Measurements from ENCODE around the gene B4GALNT3. TPM values are rescaled to one million over a fixed set of nuclear protein-coding genes. Genes with fewer than 3 reads are reported as not detected.

The B4GALNT3 gene
- total and polyA plus RNA-seq, 2 experiments from 2014 or later = 2.8 to 15.8 TPM

- TF ChIP-seq, protein P1, sequence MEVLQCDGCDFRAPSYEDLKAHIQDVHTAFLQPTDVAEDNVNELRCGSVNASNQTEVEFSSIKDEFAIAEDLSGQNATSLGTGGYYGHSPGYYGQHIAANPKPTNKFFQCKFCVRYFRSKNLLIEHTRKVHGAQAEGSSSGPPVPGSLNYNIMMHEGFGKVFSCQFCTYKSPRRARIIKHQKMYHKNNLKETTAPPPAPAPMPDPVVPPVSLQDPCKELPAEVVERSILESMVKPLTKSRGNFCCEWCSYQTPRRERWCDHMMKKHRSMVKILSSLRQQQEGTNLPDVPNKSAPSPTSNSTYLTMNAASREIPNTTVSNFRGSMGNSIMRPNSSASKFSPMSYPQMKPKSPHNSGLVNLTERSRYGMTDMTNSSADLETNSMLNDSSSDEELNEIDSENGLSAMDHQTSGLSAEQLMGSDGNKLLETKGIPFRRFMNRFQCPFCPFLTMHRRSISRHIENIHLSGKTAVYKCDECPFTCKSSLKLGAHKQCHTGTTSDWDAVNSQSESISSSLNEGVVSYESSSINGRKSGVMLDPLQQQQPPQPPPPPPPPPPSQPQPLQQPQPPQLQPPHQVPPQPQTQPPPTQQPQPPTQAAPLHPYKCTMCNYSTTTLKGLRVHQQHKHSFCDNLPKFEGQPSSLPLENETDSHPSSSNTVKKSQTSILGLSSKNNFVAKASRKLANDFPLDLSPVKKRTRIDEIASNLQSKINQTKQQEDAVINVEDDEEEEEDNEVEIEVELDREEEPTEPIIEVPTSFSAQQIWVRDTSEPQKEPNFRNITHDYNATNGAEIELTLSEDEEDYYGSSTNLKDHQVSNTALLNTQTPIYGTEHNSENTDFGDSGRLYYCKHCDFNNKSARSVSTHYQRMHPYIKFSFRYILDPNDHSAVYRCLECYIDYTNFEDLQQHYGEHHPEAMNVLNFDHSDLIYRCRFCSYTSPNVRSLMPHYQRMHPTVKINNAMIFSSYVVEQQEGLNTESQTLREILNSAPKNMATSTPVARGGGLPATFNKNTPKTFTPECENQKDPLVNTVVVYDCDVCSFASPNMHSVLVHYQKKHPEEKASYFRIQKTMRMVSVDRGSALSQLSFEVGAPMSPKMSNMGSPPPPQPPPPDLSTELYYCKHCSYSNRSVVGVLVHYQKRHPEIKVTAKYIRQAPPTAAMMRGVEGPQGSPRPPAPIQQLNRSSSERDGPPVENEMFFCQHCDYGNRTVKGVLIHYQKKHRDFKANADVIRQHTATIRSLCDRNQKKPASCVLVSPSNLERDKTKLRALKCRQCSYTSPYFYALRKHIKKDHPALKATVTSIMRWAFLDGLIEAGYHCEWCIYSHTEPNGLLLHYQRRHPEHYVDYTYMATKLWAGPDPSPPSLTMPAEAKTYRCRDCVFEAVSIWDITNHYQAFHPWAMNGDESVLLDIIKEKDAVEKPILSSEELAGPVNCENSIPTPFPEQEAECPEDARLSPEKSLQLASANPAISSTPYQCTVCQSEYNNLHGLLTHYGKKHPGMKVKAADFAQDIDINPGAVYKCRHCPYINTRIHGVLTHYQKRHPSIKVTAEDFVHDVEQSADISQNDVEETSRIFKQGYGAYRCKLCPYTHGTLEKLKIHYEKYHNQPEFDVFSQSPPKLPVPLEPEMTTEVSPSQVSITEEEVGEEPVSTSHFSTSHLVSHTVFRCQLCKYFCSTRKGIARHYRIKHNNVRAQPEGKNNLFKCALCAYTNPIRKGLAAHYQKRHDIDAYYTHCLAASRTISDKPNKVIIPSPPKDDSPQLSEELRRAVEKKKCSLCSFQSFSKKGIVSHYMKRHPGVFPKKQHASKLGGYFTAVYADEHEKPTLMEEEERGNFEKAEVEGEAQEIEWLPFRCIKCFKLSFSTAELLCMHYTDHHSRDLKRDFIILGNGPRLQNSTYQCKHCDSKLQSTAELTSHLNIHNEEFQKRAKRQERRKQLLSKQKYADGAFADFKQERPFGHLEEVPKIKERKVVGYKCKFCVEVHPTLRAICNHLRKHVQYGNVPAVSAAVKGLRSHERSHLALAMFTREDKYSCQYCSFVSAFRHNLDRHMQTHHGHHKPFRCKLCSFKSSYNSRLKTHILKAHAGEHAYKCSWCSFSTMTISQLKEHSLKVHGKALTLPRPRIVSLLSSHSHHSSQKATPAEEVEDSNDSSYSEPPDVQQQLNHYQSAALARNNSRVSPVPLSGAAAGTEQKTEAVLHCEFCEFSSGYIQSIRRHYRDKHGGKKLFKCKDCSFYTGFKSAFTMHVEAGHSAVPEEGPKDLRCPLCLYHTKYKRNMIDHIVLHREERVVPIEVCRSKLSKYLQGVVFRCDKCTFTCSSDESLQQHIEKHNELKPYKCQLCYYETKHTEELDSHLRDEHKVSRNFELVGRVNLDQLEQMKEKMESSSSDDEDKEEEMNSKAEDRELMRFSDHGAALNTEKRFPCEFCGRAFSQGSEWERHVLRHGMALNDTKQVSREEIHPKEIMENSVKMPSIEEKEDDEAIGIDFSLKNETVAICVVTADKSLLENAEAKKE (CRISPR knock-in tag; IDR thresholded peaks at IDR 0.05) = no peak
- TF ChIP-seq CTCF (conservative IDR thresholded peaks at IDR 0.05; ENCODE audit: low read depth in 2 of 2) = no peak
- TF ChIP-seq, protein P2, sequence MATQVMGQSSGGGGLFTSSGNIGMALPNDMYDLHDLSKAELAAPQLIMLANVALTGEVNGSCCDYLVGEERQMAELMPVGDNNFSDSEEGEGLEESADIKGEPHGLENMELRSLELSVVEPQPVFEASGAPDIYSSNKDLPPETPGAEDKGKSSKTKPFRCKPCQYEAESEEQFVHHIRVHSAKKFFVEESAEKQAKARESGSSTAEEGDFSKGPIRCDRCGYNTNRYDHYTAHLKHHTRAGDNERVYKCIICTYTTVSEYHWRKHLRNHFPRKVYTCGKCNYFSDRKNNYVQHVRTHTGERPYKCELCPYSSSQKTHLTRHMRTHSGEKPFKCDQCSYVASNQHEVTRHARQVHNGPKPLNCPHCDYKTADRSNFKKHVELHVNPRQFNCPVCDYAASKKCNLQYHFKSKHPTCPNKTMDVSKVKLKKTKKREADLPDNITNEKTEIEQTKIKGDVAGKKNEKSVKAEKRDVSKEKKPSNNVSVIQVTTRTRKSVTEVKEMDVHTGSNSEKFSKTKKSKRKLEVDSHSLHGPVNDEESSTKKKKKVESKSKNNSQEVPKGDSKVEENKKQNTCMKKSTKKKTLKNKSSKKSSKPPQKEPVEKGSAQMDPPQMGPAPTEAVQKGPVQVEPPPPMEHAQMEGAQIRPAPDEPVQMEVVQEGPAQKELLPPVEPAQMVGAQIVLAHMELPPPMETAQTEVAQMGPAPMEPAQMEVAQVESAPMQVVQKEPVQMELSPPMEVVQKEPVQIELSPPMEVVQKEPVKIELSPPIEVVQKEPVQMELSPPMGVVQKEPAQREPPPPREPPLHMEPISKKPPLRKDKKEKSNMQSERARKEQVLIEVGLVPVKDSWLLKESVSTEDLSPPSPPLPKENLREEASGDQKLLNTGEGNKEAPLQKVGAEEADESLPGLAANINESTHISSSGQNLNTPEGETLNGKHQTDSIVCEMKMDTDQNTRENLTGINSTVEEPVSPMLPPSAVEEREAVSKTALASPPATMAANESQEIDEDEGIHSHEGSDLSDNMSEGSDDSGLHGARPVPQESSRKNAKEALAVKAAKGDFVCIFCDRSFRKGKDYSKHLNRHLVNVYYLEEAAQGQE (IDR thresholded peaks at IDR 0.05; ENCODE audit: unreplicated experiment) = no peak
- TF ChIP-seq NANOG (IDR thresholded peaks at IDR 0.05; ENCODE audit: borderline replicate concordance) = no peak
Observed at GRCh38 chr12:549476-550082, 89.8 kb downstream of the B4GALNT3 start (continued).
